ENCODE results near the gene CWF19L2.
"Not testable (repeated sequence)": the region's sequence is repeated elsewhere in the genome, so short reads cannot be mapped to it uniquely, and the experiment has no call there.

The CWF19L2 gene

DNA sequence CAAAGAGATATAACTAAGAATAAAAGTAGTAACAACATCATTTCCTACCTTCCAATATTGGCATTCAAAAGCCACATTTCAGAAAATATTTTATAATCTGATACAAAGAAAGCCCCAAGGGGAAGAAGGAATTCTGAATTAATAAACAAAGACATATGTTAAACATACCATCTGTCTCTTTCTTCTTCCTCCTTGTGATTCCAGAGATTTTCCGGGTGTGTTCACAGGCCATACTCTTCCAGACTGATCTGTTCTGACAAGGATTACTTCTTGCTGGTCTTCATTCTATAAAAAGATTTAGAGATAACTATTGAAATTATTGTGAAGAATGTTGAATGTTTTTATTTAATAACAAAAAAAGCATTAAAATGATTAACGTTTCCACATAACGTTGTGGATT is 65.0 kb downstream of the CWF19L2 start:
- Histone ChIP-seq H3K4me2 (no peak overlapping the region), H3K4me1 (no peaks in the 10 kb centered on the region), H3K36me3 (peaks cover 65% of the 10 kb centered on the region), H3K9me3 (no peaks in the 10 kb centered on the region), H3K4me3 (no peak overlapping the region), H4K20me1 (no peaks in the 10 kb centered on the region), H3K27me3 (no peaks in the 10 kb centered on the region), H3K9ac (no peak overlapping the region), H3K27ac (no peak overlapping the region)
- no peak for TF ChIP-seq Cebpa-rat (IDR thresholded peaks at IDR 0.05)

- not testable (repeated sequence) for H3K9me3 ChIP-seq, H3K4me2 ChIP-seq, H3K4me3 ChIP-seq, H3K27me3 ChIP-seq, H3K27ac ChIP-seq, H4K20me1 ChIP-seq, H3K9ac ChIP-seq, H3K4me1 ChIP-seq
- H3K36me3 ChIP-seq, result peaks cover 66% of the 10 kb centered on the region
Measured at GRCh38 chr11:107390701-107391100, 66.9 kb downstream of the CWF19L2 start.

GRCh38 chr11:107387666-107388065 is 70.0 kb downstream of the CWF19L2 start:
- Histone ChIP-seq H3K27me3 (no peaks in the 10 kb centered on the region), H3K4me1 (no peaks in the 10 kb centered on the region), H3K4me3 (no peak overlapping the region), H3K9me3 (no peaks in the 10 kb centered on the region), H3K9ac (no peak overlapping the region), H4K20me1 (no peaks in the 10 kb centered on the region), H3K4me2 (no peak overlapping the region), H3K36me3 (peaks cover 61% of the 10 kb centered on the region), H3K27ac (no peak overlapping the region)
- no peak for TF ChIP-seq Cebpa-rat (IDR thresholded peaks at IDR 0.05)

DNA sequence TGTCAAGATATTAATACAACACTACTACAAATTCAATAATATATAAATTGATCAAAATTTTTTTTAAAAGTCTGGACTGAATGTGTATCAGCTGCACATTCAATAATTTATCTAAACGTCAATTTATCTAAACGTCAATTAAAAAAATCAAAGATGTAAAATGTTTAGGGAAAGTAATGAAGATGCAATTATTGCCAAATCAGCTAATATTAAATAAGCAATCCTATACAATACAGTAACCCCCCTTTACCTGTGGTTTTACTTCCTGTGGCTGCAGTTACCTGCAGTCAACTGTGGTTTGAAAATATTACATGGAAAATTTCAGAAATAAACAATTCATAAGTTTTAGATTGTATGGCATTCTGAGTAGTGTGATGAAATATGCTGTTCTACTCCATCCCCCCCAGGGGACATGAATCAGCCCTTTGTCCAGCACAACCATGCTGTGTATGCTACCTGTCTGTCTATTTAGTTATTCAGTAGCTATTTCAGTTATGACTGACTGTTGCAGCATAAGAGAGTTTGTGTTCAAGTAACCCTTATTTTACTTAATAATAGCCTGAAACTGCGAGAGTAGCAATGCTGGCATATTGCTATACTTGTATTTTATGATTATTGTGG is 72.2 kb downstream of the CWF19L2 start:
- TF ChIP-seq Cebpa-rat (IDR thresholded peaks at IDR 0.05), result no peak
- no peak overlapping the region for H3K27ac ChIP-seq
- no peaks in the 10 kb centered on the region for H3K9me3 ChIP-seq
- H3K36me3 ChIP-seq, result peaks cover 42% of the 10 kb centered on the region
- H3K4me3 ChIP-seq, result no peak overlapping the region
- H3K4me1 ChIP-seq, result no peaks in the 10 kb centered on the region
- no peak overlapping the region for H3K4me2 ChIP-seq
- H3K9ac ChIP-seq, result no peak overlapping the region
- no peaks in the 10 kb centered on the region for H4K20me1 ChIP-seq
- no peaks in the 10 kb centered on the region for H3K27me3 ChIP-seq

DNA sequence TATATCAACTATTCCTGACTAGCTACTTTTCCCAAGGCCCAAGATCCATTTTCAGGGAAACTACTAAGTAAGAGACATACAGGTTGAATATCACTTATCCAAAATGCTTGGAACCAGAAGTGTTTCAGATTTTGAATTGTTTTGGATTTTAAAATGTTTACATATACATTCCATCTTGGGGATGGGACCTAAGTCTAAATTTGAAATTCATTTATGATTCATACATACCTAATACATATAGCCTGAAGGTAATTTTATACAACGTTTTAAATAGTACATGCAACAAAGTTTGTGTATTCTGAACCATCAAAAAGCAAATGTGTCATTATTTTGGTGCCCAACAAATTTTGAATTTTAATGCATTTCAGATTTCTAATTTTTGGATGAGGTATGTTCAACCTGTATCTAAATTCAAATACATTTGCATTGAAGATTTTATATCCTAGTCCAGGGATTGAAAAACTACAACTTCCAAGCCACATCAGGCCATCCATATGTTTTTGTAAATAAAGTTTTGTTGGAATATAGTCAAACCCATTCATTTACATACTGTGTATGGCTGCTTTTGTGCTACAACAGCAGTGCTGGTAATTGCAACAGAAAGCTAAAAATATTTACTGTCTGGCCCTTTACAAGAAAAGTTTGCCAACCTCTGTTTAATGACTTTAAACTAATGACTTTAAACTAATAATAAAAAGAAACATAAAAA is 73.3 kb downstream of the CWF19L2 start:
- Histone ChIP-seq H3K4me2 (no peak overlapping the region), H3K4me1 (no peaks in the 10 kb centered on the region), H3K9me3 (no peaks in the 10 kb centered on the region), H3K4me3 (no peak overlapping the region), H3K36me3 (peaks cover 30% of the 10 kb centered on the region), H3K9ac (no peak overlapping the region), H4K20me1 (no peaks in the 10 kb centered on the region), H3K27ac (no peak overlapping the region), H3K27me3 (no peaks in the 10 kb centered on the region)
- TF ChIP-seq Cebpa-rat (IDR thresholded peaks at IDR 0.05), result no peak

DNA sequence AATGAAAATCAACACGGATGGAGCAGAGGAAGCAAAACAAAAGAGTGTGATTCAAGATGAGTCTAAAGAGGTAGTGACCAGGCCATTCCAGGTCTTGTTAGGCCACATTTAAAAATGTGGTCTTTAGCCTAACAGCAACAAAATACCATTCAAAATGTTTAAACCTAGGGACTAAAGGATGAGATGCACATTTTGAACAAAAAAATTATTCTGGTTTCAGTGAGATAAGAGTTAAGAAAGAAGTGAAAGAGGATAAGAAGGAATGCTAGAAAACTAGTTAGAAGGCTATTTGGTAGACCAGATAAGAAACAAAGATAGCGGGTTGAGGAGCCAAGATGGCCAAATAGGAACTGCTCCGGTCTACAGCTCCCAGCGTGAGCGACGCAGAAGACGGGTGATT is 85.2 kb downstream of the CWF19L2 start:
- no peaks in the 10 kb centered on the region for H3K9me3 ChIP-seq
- no peaks in the 10 kb centered on the region for H3K27me3 ChIP-seq
- no peak overlapping the region for H3K4me3 ChIP-seq
- no peaks in the 10 kb centered on the region for H4K20me1 ChIP-seq
- no peak for TF ChIP-seq Cebpa-rat (IDR thresholded peaks at IDR 0.05)
- no peaks in the 10 kb centered on the region for H3K36me3 ChIP-seq
- no peak overlapping the region for H3K9ac ChIP-seq
- H3K4me2 ChIP-seq, result no peak overlapping the region
- H3K4me1 ChIP-seq, result no peaks in the 10 kb centered on the region
- no peak overlapping the region for H3K27ac ChIP-seq

DNA sequence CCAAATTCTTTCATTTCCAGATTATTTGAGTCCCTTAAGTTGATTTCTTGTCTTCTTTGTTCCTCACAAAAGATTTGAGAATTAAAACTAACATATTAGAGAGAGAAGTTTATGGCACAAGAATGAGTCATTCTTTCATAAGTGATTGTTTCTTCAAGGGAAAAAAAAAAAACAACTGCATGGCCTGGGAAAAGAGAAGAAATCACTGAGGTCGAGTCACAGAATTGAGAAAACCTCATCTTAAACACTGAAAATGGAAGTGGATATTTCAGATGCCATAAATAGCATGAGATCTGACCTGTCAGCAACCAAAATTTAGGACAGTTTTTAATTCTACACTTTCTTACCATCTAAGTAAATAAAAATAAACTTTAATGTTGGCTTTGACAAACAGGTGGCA is 87.2 kb downstream of the CWF19L2 start:
- Histone ChIP-seq H3K4me3 (no peak overlapping the region), H4K20me1 (no peaks in the 10 kb centered on the region), H3K9me3 (no peaks in the 10 kb centered on the region), H3K27me3 (no peaks in the 10 kb centered on the region), H3K27ac (no peak overlapping the region), H3K36me3 (no peaks in the 10 kb centered on the region), H3K4me2 (no peak overlapping the region), H3K9ac (no peak overlapping the region), H3K4me1 (no peaks in the 10 kb centered on the region)
- no peak for TF ChIP-seq Cebpa-rat (IDR thresholded peaks at IDR 0.05)

DNA sequence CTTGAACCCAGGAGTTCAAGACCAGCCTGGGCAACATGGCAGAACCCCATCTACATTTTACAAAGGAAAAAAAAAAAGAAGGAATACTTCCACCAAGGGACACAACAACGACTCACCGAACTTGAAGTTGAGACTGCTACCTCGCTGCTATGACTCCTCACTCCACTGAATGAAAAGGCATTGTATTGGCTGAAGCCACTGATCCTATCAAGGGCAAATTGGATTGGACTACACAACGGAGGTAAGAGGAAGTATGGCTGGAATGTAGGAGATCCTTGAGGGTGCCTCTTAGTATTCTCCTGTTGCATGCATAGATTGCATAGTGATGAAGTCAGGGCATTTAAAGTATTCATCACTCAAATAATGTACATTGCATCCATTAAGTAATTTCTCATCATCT is 97.9 kb downstream of the CWF19L2 start:
- no peak overlapping the region for H3K4me2 ChIP-seq
- no peaks in the 10 kb centered on the region; the same call in 1 of the 2 replicates for H3K9me3 ChIP-seq
- no peaks in the 10 kb centered on the region for H4K20me1 ChIP-seq
- H3K4me1 ChIP-seq, result no peaks in the 10 kb centered on the region
- no peak overlapping the region for H3K9ac ChIP-seq
- no peak for TF ChIP-seq Cebpa-rat (IDR thresholded peaks at IDR 0.05)
- H3K4me3 ChIP-seq, result no peak overlapping the region
- 0 out of 2 replicates have a peak, but pooled peaks cover 3% of the 10 kb centered on the region for H3K36me3 ChIP-seq
- no peak overlapping the region for H3K27ac ChIP-seq
- H3K27me3 ChIP-seq, result no peaks in the 10 kb centered on the region

- Histone ChIP-seq H3K36me3 (0 out of 2 replicates have a peak, but pooled peaks cover 3% of the 10 kb centered on the region), H4K20me1 (no peaks in the 10 kb centered on the region), H3K9me3 (no peaks in the 10 kb centered on the region; the same call in 1 of the 2 replicates), H3K4me2 (no peak overlapping the region), H3K4me1 (no peaks in the 10 kb centered on the region), H3K9ac (no peak overlapping the region), H3K27me3 (no peaks in the 10 kb centered on the region), H3K4me3 (no peak overlapping the region), H3K27ac (no peak overlapping the region)
- TF ChIP-seq Cebpa-rat (IDR thresholded peaks at IDR 0.05), result no peak
Measured at GRCh38 chr11:107357877-107358276, 99.7 kb downstream of the CWF19L2 start.

DNA sequence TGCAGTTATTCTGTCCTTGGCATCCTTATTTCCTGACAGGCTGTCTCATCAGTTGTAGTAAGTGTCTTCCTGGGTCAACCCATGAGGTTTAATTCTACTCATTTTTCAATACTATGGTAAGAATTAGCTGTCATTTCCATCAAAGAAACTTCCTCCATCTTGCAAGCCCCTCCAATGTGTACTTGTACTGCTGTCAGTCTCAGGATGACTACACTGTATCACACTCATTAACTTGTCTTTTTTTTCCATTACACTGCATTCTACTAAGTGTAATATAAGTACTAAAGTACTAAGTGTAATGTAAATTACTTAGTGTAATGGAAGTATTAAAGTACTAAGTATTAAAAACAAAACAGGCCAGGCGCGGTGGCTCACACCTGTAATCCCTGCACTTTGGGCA is 102.8 kb downstream of the CWF19L2 start:
- Histone ChIP-seq H3K9ac (no peak overlapping the region), H3K4me1 (no peaks in the 10 kb centered on the region), H4K20me1 (no peaks in the 10 kb centered on the region), H3K4me3 (no peak overlapping the region), H3K27me3 (no peaks in the 10 kb centered on the region), H3K27ac (no peak overlapping the region), H3K9me3 (no peaks in the 10 kb centered on the region), H3K36me3 (no peaks in the 10 kb centered on the region; the same call in 1 of the 2 replicates), H3K4me2 (no peak overlapping the region)
- TF ChIP-seq Cebpa-rat (IDR thresholded peaks at IDR 0.05), result no peak
